SU-DHL-6 (cell line): Measurements from ENCODE around the gene ALDH3A2.
"Not testable (repeated sequence)": the region's sequence is repeated elsewhere in the genome, so short reads cannot be mapped to it uniquely, and the experiment has no call there.

Experiments used
- EZH2phosphoT487 ChIP-seq: fragments of 200-600 bp; sonication (generic), shearing (Covaris generic); conservative IDR thresholded peaks from 2 replicates; pipeline ENCODE4 v1.6.1; 2018; ENCODE audit warnings: mild to moderate bottlenecking, antibody characterized with exemption, low read length, moderate library complexity, mixed read lengths
- TF ChIP-seq, protein P1 (sequence below): fragments of 200-600 bp; sonication (generic); IDR thresholded peaks from one replicate; pipeline ENCODE4 v1.5.1; 2017; ENCODE audit warnings: antibody characterized with exemption, mild to moderate bottlenecking, low read length, moderate library complexity; ENCODE audit not compliant: insufficient read depth, poor library complexity, severe bottlenecking

DNA sequence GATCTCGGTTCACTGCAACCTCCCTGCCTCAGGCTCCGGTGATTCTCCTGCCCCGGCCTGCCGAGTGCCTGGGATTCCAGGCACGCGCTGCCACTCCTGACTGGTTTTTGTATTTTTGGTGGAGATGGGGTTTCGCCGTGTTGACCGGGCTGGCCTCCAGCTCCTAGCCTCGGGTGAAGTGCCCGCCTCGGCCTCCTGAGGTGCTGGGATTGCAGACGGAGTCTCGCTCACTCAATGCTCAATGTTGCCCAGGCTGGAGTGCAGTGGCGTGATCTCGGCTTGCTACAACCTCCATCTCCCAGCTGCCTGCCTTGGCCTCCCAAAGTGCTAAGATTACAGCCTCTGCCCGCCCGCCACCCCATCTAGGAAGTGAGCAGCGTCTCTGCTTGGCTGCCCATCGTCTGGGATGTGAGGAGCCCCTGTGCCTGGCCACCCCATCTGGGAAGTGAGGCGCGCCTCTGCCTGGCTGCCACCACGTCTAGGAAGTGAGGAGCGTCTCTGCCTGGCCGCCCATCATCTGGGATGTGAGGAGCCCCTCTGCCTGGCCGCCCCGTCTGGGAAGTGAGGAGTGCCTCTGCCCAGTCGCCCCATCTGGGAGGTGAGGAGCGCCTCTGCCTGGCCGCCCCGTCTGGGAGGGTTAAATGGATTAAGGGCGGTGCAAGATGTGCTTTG lies 36.5 kb downstream of the ALDH3A2 start:
- TF ChIP-seq, protein P1, sequence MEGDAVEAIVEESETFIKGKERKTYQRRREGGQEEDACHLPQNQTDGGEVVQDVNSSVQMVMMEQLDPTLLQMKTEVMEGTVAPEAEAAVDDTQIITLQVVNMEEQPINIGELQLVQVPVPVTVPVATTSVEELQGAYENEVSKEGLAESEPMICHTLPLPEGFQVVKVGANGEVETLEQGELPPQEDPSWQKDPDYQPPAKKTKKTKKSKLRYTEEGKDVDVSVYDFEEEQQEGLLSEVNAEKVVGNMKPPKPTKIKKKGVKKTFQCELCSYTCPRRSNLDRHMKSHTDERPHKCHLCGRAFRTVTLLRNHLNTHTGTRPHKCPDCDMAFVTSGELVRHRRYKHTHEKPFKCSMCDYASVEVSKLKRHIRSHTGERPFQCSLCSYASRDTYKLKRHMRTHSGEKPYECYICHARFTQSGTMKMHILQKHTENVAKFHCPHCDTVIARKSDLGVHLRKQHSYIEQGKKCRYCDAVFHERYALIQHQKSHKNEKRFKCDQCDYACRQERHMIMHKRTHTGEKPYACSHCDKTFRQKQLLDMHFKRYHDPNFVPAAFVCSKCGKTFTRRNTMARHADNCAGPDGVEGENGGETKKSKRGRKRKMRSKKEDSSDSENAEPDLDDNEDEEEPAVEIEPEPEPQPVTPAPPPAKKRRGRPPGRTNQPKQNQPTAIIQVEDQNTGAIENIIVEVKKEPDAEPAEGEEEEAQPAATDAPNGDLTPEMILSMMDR = not testable (repeated sequence)
- not testable (repeated sequence) for TF ChIP-seq EZH2phosphoT487
